GM12891 (cell line): Measurements from ENCODE around the gene SMTNL2.

Source experiments
- POLR2A ChIP-seq: IDR thresholded peaks from 2 replicates; pipeline ENCODE4 v1.6.1; 2011; ENCODE audit warnings: low read depth, low read length, control low read depth
- POLR2AphosphoS5 ChIP-seq: IDR thresholded peaks from 2 replicates; pipeline ENCODE4 v1.6.1; 2011; ENCODE audit warnings: low read depth, low read length, control low read depth
- POU2F2 ChIP-seq: IDR thresholded peaks from 2 replicates; pipeline ENCODE4 v1.6.1; 2011; ENCODE audit warnings: low read depth, mild to moderate bottlenecking, control low read depth, low read length, moderate library complexity
- SPI1 ChIP-seq: IDR thresholded peaks from 2 replicates; pipeline ENCODE4 v1.6.1; 2011; ENCODE audit warnings: low read depth, low read length, control low read depth
- TAF1 ChIP-seq: IDR thresholded peaks from 2 replicates; pipeline ENCODE4 v1.6.1; 2011; ENCODE audit warnings: low read depth, low read length, control low read depth

DNA sequence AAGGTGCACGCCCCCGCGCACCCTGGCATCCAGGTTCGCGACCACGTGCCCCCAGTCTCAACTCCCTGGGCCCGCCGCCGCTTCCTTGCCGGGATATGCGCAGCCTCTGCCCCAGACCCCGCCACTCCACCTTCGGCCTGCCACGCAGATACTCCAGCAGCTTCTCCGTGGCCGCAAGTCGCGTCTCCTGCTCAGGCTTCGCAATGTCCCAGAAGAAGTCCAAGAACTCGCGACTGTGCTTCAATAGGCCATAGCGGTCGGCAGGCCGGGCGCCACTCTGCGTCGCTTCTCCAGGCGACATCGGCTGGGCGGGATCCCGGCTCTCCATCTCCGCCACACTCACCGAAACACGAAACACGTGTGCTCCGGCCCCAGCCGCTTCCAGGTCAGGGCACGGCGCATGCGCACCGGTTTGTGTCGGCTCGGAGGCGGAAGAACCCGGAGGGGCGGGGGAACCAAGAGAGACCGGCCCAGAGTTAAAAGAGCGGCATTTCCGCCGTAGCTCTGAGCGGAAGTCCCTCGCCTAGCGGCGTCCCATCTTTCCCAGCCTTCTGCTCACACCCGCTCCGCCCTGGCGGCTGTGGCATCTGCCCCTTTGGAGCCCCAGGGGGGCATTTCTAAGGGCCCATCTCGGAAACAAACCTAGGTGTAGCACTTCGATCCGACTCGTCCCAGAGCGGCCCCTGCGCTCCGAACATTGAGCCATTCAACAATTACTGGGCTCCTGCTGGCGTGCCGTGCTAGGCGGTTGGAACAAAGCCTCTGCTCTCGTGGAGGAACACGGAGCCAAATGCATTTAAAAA lies 29.1 kb upstream of the SMTNL2 start, which contains the start of gene MYBBP1A:
- peak; percentile 96 for TF ChIP-seq POLR2AphosphoS5
- peak; percentile 96 for TF ChIP-seq POLR2A
- TF ChIP-seq TAF1: peak; percentile 84
- peak; percentile 81 for TF ChIP-seq SPI1
- TF ChIP-seq POU2F2: peak; percentile 82
